GM21423 (cell line): Measurements from ENCODE around the gene TMEM260.
"Not testable (repeated sequence)": the region's sequence is repeated elsewhere in the genome, so short reads cannot be mapped to it uniquely, and the experiment has no call there.

Experiments
- ATAC-seq: cut with Tn5 transposase; IDR thresholded peaks from one replicate; pipeline ENCODE4 v1.9.1; 2021; ENCODE audit warnings: mild to moderate bottlenecking, moderate library complexity; ENCODE audit not compliant: unreplicated experiment

Gene TMEM260

GRCh38 chr14:56594428-56594827 is 14.8 kb downstream of the TMEM260 start:
- no peak for ATAC-seq

GRCh38 chr14:56598519-56598918 is 18.9 kb downstream of the TMEM260 start:
- ATAC-seq: no peak

DNA sequence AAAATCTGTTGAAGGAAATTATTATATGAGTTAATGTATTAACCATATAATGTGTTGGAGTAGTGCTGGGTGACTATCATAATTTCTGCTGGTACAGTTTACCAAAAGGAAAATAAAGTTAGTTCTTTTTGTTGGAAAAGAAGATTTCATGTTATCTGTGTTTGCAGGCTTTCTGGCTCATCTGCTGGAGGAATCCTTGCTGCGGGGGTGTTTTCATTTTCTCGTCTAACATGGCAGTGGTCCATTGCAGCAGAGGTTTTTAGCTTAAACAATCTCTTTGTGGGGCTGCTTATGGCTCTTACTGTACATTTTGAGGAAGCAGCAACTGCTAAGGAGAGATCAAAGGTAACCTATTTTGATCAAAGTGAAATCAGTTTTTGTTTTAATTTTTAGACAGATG is 24.1 kb downstream of the TMEM260 start:
- no peak for ATAC-seq

DNA sequence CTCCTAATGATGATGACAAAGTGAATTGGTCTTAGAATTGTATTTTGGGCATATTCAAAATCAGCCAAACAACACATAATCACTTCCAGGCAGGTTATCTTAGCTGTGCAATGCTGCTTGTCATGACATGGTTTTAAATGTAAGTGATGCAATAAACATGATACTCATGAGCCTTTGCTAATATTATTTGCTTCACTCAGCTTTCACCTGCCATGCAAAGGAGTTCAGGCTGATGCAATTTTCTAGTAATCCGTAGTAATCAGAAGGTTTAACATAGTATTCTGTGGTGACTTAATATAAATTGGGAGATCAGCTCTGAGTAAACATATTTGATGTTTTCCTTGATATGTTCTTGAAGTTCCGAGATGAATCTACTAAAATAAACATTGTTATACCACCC is 29.1 kb downstream of the TMEM260 start:
- no peak for ATAC-seq

GRCh38 chr14:56611663-56612062 is 32.1 kb downstream of the TMEM260 start:
- ATAC-seq: not testable (repeated sequence)

DNA sequence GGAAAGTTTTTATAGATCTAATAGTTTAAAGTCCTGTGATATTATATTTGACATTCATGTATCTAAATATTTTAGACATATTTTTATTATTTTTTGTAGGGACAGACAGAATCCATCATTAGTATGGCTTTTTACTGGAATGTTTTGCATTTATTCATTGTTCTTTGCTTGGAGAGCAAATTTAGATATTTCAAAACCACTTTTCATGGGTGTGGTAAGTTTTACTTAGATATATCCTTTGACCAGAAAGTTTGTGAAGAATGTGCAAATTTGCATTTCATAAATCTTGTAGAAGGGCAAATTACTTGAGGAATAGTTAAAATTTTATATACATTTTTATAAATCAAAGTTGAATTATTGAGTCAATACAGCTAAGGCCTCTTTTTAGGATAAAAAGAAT is 37.5 kb downstream of the TMEM260 start:
- no peak for ATAC-seq

DNA sequence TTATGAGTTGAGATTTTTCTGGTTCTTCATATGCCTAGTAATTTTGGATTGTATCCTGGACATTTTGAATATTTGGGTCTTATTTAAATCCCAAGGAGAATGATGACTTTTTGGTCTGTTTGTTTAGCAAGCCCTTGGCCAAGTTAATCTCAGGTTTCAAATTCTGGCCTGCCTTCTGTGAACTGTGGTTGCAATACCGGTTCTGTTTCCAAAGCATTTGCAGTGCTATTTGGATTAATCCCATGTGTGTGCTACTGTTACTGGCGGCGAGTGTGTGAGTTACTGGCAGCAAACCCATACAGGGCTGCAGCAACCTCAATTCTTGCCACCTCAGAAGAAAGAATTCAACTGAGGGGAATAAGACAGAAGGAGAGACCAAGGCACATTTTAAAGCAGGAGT is 51.1 kb downstream of the TMEM260 start:
- no peak for ATAC-seq

DNA sequence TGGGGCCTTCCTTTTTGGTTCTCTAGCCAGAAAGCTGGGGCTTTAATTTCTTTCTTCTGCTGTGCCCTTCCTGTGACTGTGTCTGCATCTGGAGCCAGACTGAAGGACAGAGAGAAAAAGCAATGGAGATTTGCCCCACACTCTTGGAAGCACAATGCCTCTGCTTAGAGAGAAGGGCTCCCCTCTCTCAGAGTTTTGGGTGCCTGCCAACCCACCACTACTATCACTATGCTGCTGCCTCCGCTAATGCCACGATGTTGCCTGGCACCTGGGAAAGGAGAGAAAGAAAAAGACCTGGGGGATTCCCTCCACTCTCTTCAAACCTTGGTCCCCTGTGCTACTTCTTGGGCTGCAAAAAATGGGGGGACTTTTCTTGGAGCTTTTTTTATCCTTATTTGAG is 52.6 kb downstream of the TMEM260 start:
- ATAC-seq: no peak

- no peak for ATAC-seq
Measured at GRCh38 chr14:56633544-56633943, 53.9 kb downstream of the TMEM260 start.

- no peak for ATAC-seq
Measured at GRCh38 chr14:56635041-56635440, 55.4 kb downstream of the TMEM260 start.

DNA sequence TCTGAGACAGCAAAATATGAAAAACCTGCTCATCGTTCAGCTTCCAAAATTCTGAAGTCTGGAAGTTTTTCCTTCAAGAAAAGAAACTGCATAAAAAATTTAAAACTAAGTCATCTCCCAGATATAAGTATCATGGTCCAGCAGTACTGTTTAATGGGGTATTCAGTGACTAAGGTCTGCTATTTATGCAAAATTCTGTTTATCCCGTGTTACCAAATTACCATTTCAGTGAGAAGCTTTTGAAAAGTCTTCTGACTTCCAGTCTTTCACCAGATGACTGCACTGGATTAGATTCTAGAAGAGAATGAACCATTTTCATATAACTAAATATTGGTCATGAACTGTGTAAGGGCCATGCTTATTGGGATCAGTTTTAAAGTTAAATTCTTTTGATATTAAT is 67.9 kb downstream of the TMEM260 start:
- ATAC-seq: no peak

- no peak for ATAC-seq
Measured at GRCh38 chr14:56648508-56649301, 69.1 kb downstream of the TMEM260 start.

- ATAC-seq: no peak
Measured at GRCh38 chr14:56649382-56649781, 69.8 kb downstream of the TMEM260 start.

GRCh38 chr14:56650048-56650447 is 70.5 kb downstream of the TMEM260 start:
- ATAC-seq: no peak

- no peak for ATAC-seq
Measured at GRCh38 chr14:56650979-56651378, 71.4 kb downstream of the TMEM260 start.

DNA sequence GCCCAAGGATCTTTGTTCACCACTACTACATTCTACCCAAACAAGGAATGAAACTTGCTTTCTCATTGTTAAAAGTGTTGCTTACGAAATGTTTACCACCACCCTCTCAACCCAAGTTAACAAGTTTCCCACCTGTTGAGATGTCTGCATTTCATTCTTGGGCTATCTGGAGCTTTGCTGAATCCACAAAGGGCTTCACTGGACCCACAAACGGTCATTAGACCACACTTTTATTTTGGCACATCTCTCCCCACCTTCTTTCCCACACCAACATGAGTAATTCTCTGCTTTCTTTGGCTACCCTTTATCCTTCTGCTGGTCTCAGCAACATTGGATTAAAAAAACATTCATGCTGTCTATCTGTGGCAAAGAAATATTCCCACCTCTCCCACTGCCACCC is 78.0 kb downstream of the TMEM260 start:
- no peak for ATAC-seq

DNA sequence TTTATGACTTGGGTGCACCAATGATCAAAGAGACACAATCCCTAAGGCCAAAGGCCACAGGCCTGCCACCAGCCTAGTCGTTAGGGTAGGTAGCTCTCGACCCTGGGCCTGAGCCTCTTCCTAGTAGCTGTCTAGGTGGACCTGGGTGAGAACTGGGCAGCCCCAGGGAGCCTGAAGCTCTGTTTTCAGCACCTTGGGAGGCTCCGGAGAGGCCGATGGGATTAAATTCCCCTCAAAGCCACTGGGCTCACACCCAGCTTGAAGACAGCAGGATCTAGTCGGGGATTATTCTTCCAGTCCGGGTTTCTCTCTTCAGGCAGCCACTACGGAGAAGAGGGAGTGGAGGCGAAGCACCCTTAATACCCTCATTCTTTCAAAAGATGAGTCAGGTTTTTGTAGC is 79.8 kb downstream of the TMEM260 start:
- no peak for ATAC-seq

DNA sequence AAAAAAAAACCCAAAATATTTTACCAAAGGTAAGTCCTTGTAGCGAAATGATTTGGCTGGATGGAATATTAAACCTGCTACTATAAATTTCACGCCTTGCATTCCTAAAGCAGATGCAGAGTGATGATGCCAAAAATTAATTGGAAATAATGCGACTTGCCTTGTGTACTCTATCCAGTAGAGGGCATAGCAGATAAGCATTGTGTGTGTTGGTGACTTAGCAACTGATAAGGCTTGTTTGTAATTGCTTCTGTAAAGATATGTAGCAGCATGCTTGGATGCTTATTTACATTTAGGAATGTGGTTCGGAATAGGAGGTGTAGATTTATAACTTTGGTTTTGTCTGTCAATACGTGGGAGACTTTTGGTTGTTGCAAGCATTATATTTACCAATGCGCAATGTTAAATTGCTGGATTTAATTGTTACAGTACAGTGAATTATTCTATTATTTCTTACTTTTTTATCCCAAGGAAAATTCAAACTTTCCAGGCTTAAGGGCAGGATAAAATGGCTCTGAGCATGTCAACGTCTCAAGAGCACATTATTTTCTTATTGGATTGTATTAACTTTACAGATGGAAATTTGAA is 80.5 kb downstream of the TMEM260 start:
- ATAC-seq: no peak

GRCh38 chr14:56660677-56661389 is 81.2 kb downstream of the TMEM260 start:
- ATAC-seq: no peak

DNA sequence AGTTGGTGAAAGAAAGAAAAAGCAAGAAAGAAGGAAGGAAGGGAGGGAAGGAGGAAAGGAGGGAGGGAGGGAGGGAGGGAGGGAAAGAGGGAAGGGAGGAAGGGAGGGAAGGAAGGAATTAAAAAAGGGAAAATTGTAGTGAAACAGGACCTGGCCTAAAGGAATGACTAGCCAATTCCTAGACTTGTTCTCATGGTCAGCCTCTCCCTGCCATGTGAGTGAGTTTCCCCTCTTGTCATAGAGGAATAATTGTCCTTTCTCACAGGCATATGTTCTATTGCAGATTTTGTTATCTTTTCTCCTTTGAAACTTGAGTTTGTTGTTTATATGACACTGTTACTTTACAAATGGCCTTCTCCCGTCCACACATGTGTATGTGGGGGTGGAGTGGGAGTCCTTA is 81.9 kb downstream of the TMEM260 start:
- no peak for ATAC-seq

DNA sequence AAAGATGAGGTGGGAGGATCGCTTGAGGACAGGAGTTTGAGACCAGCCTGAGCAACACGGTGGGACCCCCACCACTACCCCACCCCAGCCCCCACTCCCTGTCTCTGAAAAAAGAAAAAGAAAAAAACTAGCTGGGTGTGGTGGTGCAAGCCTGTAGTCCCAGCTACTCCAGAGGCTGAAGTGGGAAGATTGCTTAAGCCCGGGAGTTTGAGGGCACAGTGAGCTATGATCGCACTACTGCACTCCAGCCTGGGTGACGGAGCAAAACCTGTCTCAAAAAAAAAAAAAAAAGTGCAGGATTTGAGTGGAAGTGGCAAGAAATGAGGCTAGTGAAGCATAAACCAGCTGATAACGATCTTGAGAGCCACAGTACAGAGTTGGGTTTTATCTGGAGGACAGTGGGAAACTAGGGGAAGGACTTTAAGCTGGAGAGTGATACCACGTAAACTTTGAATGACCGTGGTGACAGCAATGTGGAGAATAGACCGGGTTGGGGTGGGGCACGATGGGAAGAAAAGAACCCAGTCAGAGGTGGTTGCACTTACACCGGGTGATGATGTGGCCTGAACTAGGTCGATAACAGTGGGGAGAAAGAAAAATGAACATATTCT is 85.3 kb downstream of the TMEM260 start:
- ATAC-seq: no peak

DNA sequence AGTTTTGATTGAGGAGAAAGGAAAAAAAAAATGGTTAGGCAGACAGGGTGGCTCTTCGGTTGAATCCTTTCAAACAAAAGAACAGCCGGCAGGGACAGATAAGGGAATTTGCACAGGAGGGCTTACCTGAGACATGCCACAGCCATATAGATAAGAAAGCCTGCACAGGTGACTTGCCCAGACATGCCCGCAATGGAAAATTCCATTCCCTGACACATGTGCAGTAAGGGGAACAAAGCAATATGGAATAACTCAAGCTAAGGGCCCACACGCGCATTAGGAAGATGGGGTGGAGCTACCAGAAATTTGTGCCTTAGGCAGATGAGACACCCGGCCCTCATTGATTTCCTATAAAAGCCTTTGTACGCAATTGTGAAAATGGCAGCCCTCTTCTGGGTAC is 86.7 kb downstream of the TMEM260 start:
- ATAC-seq: no peak
